GM19351 (cell line): ENCODE measurements around the gene CCDC177.
A peak's percentile ranks its signal among the peaks of the same experiment; 100 is the strongest.

ENCODE experiments used
- ATAC-seq: cut with Tn5 transposase; IDR thresholded peaks from one replicate; pipeline ENCODE4 v1.9.1; 2021; ENCODE audit warnings: mild to moderate bottlenecking, moderate library complexity; ENCODE audit not compliant: unreplicated experiment

Gene CCDC177

DNA sequence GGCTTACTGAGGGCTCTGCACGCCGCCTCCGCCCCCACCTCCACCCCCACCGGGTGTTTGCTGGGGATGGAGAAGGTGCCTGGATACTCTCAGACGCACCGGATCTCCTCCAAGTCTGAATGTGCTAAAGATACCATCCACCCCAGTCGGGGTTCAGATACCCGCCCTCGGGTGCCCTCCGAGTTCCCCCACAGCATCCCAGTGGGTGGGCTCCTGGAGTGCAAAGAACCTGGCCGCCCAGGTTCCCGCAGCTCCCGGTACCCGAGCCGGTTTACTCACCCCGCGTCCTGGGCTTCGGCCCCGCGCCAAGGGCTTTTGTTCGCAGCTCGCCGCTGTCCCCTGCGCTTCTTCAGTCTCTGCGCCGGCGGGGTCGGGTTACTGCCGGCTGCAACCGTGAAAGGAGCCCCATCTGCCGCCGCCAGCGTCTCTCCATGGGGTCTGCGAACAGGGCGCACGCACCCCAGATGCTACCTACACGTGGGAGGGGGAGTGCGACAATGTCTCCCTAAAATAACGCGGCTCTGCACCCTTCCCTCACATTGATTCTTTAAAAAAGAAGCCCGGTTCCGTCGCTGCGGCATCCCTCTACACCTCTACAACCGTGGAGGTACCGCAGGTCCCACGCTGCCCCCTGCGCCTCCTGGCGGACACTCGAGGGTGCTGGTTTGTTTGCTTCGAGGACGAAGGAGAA lies at the start of gene CCDC177:
CCDC177 (minus strand) TSS at position 609 of the 691 bp plus-strand sequence. CDS start 1,249 bp downstream, outside the sequence.
- no peak for ATAC-seq

- ATAC-seq: no peak
Observed at GRCh38 chr14:69624136-69624535, 49.5 kb upstream of the CCDC177 start.

- ATAC-seq: no peak
Observed at GRCh38 chr14:69620981-69621380, 46.3 kb upstream of the CCDC177 start.

GRCh38 chr14:69620211-69620611 lies 45.5 kb upstream of the CCDC177 start:
- no peak for ATAC-seq

- no peak for ATAC-seq
Observed at GRCh38 chr14:69619012-69619411, 44.3 kb upstream of the CCDC177 start.

DNA sequence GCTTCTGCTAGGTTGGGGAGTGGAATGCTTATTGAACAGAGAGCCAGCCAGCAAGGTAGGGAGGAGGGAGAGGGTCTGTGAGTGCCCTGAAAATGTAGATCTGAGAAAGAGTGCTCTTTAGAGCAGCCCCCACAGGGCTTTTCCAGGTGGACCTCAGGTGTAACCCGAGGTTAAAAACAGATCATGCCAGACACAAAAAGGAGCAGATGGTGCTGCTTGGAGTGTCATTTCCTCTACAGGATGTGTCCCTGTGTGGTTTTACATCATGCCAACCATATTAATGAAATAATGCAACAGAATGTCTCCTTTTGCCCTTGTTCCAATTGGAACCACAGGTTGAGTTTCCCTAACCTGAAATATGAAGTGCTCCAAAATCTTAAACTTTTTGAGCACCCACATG lies 43.1 kb upstream of the CCDC177 start:
- no peak for ATAC-seq

DNA sequence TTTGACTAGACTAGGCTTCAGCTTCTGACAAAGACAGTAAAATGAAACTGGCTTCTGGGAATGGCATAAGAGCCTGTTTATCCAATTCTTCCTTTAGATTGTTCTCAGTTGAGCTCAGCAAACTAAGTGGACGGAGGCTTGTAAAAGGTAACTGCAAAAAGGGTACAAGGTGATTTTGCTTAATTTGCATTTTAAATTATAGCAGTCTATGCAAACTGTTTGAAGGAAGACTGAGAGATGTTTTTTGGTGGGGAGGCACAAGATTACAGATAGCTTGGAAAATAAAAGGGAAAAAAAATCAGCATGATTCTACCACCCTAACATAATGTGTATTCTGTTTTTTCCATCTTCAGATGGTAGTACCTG lies 41.7 kb upstream of the CCDC177 start:
- no peak for ATAC-seq

DNA sequence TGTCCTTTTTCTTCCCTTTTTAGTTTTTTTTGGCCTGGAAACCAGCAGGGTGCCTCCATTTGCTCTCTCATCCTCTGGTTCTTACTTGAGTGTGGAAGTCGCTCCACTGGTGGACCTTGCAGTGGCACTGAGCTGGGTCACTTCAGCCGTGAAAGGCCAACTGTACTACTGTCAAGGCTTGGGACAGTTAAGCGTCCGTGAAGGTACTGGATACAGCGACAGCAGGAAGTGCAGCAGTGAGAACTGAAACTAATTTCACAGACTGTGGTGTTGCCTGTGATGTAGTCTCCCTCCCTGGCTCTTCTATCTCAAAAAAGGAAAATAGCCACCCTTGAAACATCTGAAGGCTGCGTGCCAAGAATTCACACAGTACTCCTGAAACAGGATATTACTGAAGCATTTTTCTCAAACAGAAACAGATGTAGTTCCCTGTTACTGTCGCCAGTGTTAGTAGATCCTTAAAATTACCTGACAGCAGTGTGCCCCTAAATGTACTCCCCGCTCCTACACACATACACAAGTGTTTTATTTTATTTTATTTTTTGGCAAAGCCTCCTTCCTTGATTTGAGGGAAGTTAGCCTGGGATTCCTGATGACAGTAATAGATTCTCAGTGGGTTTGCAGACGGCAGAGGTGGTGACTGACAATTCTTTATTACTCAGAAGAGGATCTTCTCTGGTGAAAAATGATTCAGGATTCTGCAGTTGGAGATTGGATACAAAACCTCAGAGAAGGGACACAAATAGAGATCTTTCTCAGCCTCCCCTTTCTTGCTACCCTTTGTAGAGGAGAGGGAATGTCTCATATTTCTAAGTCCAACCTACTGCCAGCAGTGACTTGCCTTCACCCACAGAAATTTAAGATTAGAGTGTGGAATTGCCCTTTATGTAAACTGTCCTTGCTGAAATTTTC lies 41.1 kb upstream of the CCDC177 start:
- ATAC-seq: peak; percentile 59

- peak; percentile 5 for ATAC-seq
Observed at GRCh38 chr14:69615121-69615495, 40.4 kb upstream of the CCDC177 start.

- ATAC-seq: no peak
Observed at GRCh38 chr14:69614592-69614991, 39.9 kb upstream of the CCDC177 start.

- no peak for ATAC-seq
Observed at GRCh38 chr14:69613312-69614073, 38.8 kb upstream of the CCDC177 start.

DNA sequence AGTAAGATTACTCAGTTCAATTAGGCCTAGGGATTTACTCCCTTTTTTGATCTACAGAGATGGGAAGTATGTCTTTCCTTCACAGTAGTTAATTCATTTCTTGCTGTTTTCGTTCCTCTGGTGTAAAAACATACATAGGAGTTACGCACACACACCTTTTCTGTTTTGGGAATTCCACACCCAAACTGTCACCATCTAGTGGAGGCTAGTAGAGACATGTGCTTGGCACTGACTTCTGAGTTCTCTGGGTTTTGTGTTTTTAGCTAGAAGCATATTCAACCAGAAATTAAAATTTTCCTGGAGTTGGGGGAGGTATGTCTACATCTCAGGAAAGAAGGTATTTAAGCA lies 38.1 kb upstream of the CCDC177 start:
- ATAC-seq: no peak

GRCh38 chr14:69612014-69612782 lies 37.5 kb upstream of the CCDC177 start:
- peak; percentile 6 for ATAC-seq

- ATAC-seq: peak; percentile 61
Observed at GRCh38 chr14:69611172-69612013, 36.7 kb upstream of the CCDC177 start, which contains the start of gene SUSD6. Gene SUSD6 (plus strand): TSS chr14:69611596. CDS start chr14:69658593, 46,997 bp downstream.

- ATAC-seq: no peak
Observed at GRCh38 chr14:69610874-69611171, 36.2 kb upstream of the CCDC177 start.

- ATAC-seq: no peak
Observed at GRCh38 chr14:69610020-69610873, 35.6 kb upstream of the CCDC177 start.

DNA sequence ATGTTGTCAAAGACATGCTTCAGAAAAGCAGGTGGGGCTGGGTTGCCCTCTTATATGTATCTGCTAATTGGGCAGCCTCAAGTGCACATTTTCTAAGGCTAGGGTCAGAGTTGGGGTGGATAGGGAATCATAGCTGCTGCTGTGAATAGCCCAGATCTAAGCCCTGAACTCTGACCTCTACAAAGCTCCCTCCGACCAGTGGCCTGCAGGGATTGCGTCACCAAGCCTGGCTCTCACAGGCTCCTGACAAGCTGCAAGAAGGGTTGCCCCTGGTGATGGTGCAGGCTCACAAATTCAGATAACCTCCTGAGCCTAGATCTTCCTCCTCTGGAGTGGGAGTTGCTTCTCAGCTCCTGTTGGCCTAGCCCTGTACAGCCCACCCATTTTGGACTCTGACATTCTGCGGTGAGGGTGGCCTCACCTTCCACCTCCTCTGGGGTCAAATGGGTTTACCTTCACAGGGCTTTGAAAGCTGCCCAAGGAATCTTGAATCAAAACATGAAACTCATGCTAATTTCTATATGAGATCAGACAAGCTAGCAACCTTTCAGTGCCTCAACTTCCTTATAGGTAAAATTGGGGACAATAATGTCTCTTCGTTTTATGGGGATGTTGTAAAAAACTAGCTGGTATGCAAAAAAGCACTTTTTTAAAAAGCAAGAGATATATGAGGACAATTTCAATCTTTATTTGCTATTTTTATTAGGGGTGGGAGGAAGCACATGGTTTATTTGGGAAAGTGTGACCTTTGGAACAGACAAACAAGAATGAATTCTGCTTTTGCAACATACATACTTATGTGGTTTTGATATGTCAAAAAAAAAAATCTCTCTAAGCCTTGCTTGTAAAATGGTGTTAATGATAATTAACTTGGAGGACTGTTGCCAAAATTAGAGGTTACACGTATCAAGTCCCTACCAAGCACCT lies 31.9 kb upstream of the CCDC177 start:
- no peak for ATAC-seq

GRCh38 chr14:69605738-69606137 lies 31.1 kb upstream of the CCDC177 start:
- no peak for ATAC-seq
